ENCODE data around the gene CCDC85C. TPM values are rescaled to one million over a fixed set of nuclear protein-coding genes. Genes with fewer than 3 reads are reported as not detected.

The CCDC85C gene
- total RNA-seq, 1 experiment from 2014 or later, result 42.3 TPM

DNA sequence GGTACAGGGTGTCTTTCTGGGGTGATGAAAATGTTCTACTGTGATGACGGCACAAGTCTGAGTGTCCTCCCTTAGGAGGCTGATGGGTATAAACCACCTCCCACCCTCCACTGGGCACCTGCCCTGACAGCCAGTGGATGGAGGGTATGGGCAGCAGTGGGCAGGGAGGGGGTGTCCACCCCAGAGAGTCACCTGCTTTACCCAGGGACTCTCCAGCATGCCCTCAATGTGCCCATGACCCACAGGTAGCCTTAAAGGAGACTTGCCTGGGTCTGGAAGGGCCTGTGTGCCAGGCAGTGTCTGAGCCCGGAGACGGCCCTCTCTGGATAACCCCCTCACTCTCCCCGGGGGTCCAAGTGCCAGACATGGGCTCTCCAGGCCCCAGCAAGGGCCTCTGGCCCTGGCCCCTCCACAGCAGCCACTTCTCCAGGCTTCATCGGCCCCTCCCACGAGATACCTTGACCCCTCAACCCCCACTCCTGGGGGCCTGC is 84.0 kb downstream of the CCDC85C start (continued):
- TF ChIP-seq, protein P1, sequence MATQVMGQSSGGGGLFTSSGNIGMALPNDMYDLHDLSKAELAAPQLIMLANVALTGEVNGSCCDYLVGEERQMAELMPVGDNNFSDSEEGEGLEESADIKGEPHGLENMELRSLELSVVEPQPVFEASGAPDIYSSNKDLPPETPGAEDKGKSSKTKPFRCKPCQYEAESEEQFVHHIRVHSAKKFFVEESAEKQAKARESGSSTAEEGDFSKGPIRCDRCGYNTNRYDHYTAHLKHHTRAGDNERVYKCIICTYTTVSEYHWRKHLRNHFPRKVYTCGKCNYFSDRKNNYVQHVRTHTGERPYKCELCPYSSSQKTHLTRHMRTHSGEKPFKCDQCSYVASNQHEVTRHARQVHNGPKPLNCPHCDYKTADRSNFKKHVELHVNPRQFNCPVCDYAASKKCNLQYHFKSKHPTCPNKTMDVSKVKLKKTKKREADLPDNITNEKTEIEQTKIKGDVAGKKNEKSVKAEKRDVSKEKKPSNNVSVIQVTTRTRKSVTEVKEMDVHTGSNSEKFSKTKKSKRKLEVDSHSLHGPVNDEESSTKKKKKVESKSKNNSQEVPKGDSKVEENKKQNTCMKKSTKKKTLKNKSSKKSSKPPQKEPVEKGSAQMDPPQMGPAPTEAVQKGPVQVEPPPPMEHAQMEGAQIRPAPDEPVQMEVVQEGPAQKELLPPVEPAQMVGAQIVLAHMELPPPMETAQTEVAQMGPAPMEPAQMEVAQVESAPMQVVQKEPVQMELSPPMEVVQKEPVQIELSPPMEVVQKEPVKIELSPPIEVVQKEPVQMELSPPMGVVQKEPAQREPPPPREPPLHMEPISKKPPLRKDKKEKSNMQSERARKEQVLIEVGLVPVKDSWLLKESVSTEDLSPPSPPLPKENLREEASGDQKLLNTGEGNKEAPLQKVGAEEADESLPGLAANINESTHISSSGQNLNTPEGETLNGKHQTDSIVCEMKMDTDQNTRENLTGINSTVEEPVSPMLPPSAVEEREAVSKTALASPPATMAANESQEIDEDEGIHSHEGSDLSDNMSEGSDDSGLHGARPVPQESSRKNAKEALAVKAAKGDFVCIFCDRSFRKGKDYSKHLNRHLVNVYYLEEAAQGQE (IDR thresholded peaks at IDR 0.05; ENCODE audit: low read depth), result no peak

DNA sequence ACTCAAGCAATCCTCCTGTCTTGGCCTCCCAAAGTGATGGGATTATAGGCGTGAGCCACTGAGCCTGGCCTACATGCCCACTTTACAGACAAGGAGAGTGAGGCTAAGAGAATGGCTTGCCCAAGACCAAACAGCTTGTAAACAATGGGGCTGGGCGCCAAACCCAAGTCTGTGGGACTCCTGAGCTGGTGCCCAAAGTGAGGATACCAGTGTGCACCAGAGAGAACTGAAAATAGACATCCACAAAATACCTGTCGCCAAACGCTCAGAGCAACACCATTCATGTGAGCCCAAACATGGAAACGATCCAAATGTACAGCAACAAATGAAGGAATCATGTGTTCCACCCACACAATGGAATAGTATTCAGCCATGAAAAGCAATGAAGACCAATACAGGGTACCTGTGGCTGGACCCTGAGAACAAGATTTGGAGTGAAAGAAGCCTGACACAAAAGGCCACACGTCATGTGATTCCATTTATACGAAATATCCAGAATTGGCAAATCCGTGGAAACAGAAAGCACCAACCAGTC is 84.6 kb downstream of the CCDC85C start:
- no peaks in the 10 kb centered on the region for H4K20me1 ChIP-seq (ENCODE audit: insufficient read depth)
- no peak overlapping the region for H3K9ac ChIP-seq (ENCODE audit: low read length)
- no peaks in the 10 kb centered on the region for H3K9me3 ChIP-seq (ENCODE audit: control insufficient read depth in 1 of 2, insufficient read depth in 1 of 2, low read depth in 1 of 2, low read length in 2 of 2)
- no peak overlapping the region for H3K4me3 ChIP-seq (replicated peaks in 1 of 2; ENCODE audit: low read depth in 1 of 2, low read length in 2 of 2)
- peaks cover 0 to 6% of the 10 kb centered on the region in 2 experiments; a peak in 2 of 4 replicates for H3K4me1 ChIP-seq (ENCODE audit: control insufficient read depth in 1 of 2, insufficient read depth in 2 of 2, low read length in 2 of 2)
- BruUV-seq (replicated peaks), result no TSS peak
- no peaks in the 10 kb centered on the region for H3K27me3 ChIP-seq (ENCODE audit: insufficient read depth, low read length)
- TF ChIP-seq FOSL1 (IDR thresholded peaks at IDR 0.05; ENCODE audit: low read depth) (no peak), POLR2A (IDR thresholded peaks at IDR 0.05; ENCODE audit: borderline replicate concordance, extremely low read depth, insufficient read depth, insufficient read length) (no peak), RAD21 (IDR thresholded peaks at IDR 0.05; ENCODE audit: low read depth) (no peak), EZH2 (IDR thresholded peaks at IDR 0.05) (no peak), EZH2phosphoT487 (IDR thresholded peaks at IDR 0.05; ENCODE audit: borderline replicate concordance) (no peak), TCF7L2 (IDR thresholded peaks at IDR 0.05; ENCODE audit: borderline replicate concordance, extremely low read depth, insufficient read depth, insufficient read length) (no peak), ZFX (IDR thresholded peaks at IDR 0.05) (no peak), ELF1 (IDR thresholded peaks at IDR 0.05; ENCODE audit: borderline replicate concordance, low read depth) (no peak), SIN3A (IDR thresholded peaks at IDR 0.05; ENCODE audit: low read depth) (no peak), EGR1 (IDR thresholded peaks at IDR 0.05; ENCODE audit: low read depth) (no peak)
- TF ChIP-seq, protein P2, sequence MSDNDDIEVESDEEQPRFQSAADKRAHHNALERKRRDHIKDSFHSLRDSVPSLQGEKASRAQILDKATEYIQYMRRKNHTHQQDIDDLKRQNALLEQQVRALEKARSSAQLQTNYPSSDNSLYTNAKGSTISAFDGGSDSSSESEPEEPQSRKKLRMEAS (IDR thresholded peaks at IDR 0.05), result no peak
- TF ChIP-seq, protein P3, sequence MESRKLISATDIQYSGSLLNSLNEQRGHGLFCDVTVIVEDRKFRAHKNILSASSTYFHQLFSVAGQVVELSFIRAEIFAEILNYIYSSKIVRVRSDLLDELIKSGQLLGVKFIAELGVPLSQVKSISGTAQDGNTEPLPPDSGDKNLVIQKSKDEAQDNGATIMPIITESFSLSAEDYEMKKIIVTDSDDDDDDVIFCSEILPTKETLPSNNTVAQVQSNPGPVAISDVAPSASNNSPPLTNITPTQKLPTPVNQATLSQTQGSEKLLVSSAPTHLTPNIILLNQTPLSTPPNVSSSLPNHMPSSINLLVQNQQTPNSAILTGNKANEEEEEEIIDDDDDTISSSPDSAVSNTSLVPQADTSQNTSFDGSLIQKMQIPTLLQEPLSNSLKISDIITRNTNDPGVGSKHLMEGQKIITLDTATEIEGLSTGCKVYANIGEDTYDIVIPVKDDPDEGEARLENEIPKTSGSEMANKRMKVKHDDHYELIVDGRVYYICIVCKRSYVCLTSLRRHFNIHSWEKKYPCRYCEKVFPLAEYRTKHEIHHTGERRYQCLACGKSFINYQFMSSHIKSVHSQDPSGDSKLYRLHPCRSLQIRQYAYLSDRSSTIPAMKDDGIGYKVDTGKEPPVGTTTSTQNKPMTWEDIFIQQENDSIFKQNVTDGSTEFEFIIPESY (IDR thresholded peaks at IDR 0.05; ENCODE audit: extremely low read depth, insufficient replicate concordance, low read length), result no peak
- H3K4me2 ChIP-seq (ENCODE audit: low read length), result no peak overlapping the region
- H3K9me2 ChIP-seq (ENCODE audit: insufficient read depth), result no peaks in the 10 kb centered on the region
- no peak overlapping the region for H3K27ac ChIP-seq (ENCODE audit: low read depth, low read length)
- peaks cover 7% of the 10 kb centered on the region; the same call in 1 of the 2 replicates for H3K79me2 ChIP-seq (ENCODE audit: insufficient read depth, low read length)
- H3K36me3 ChIP-seq (ENCODE audit: control insufficient read depth in 1 of 2, insufficient read depth in 2 of 2, low read length in 2 of 2), result peaks cover 0 to 3% of the 10 kb centered on the region in 2 experiments; a peak in 1 of 4 replicates
- CTCF ChIA-PET, result interaction anchor here (0.7 kb wide), 1 partner anchor 57 kb away, joined by 3 read pairs; no protein-coding TSS in a partner anchor
- no peak for ATAC-seq
- POLR2A ChIA-PET, result no interaction called here
- no peak for DNase-seq (ENCODE audit: low read depth, low spot score)
- intact Hi-C loops (cut with micrococcal nuclease), result no loop called here
- RAD21 ChIA-PET (ENCODE audit: low non-redundant PET in 1 of 2, low total read pairs in 2 of 2, uncharacterized antibody in 2 of 2, unreplicated experiment in 2 of 2), result no interaction called here
- no peak overlapping the region for H2AFZ ChIP-seq (ENCODE audit: low read depth, low read length, poor library complexity, severe bottlenecking)

Measured in HCT116 (cell line).